ENCODE measurements around the gene ABHD5.

DNA sequence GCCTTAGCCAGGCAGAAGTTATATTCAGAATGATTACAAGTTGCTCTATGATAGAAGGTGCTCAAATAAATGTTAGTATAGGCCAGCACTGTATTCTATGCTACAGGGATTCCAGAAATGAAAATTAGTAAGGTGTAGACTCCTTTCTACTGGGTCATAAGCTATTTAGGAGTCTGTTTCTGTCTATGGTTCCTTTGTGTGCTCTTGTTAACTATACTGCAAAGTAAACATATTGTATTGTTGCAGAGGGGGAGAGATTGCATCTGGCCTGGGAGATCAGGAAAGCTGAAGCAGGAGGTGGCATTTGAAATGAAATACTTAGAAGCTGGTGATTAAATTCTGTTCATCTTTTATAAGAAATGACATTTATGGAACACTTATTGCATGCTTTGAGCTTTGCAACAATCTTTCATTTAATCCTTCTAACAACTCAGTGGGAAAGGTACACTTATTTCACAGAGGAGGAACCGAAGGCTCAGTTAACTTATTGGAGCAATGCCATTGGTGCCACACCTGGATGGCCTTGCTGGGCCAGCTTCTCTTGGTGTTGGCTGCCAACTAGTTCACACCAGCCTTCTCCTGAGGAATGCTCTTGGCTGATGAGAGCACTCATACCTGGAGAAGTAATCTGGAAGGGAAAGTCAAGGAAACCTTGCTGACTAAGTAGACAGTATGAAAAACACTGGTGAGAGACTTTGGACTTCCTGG, 39.1 kb downstream of the ABHD5 start:
- TF ChIP-seq, protein P1, sequence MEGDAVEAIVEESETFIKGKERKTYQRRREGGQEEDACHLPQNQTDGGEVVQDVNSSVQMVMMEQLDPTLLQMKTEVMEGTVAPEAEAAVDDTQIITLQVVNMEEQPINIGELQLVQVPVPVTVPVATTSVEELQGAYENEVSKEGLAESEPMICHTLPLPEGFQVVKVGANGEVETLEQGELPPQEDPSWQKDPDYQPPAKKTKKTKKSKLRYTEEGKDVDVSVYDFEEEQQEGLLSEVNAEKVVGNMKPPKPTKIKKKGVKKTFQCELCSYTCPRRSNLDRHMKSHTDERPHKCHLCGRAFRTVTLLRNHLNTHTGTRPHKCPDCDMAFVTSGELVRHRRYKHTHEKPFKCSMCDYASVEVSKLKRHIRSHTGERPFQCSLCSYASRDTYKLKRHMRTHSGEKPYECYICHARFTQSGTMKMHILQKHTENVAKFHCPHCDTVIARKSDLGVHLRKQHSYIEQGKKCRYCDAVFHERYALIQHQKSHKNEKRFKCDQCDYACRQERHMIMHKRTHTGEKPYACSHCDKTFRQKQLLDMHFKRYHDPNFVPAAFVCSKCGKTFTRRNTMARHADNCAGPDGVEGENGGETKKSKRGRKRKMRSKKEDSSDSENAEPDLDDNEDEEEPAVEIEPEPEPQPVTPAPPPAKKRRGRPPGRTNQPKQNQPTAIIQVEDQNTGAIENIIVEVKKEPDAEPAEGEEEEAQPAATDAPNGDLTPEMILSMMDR (IDR thresholded peaks at IDR 0.05) = no peak
- no peak for TF ChIP-seq EP300 (IDR thresholded peaks at IDR 0.05)

All from stomach (tissue), 4 donors.